GM12878 (cell line): ENCODE data around the gene MYL11. TPM values are rescaled to one million over a fixed set of nuclear protein-coding genes. Genes with fewer than 3 reads are reported as not detected.

Experiments used
- ATAC-seq: fragments of 200-7000 bp; cut with Tn5 transposase; 3 replicates; pipeline ENCODE4 v1.9.1; 2020; ENCODE audit warnings: mild to moderate bottlenecking, moderate library complexity
- BruUV-seq: library from RNA; stranded (reverse); fragments of 400-500 nt; replicated peaks from 2 replicates; lab custom pipeline; 2021; lab: Mats Ljungman, UMichigan
- CTCF ChIA-PET: fragments of 300-600 bp; sonication (Branson Sonifier 250); formaldehyde crosslinking; extraction: SDS; loops from one replicate; lab custom pipeline; 2021; ENCODE audit warnings: inconsistent platforms; lab: Yijun Ruan, JAX
- POLR2A ChIA-PET: fragments of 350-600 bp; formaldehyde crosslinking; extraction: SDS; loops from one replicate; lab custom pipeline; 2021; ENCODE audit warnings: inconsistent platforms; lab: Charles Lee
- RAD21 ChIA-PET: fragments of 300-600 bp; sonication (Branson Sonifier 250); formaldehyde crosslinking; loops from one replicate; lab custom pipeline; 2023; ENCODE audit warnings: antibody characterized with exemption; ENCODE audit not compliant: unreplicated experiment; lab: Charles Lee
- SMC1A ChIA-PET: fragments of 300-600 bp; sonication (Branson Sonifier 250); formaldehyde crosslinking; loops from one replicate; lab custom pipeline; 2023; ENCODE audit not compliant: unreplicated experiment, uncharacterized antibody; lab: Charles Lee
- DNase-seq: peaks from one replicate; pipeline ENCODE4 v3.0.0-alpha.2; 2011; ENCODE audit warnings: low read depth, low spot score
- FAIRE-seq: peaks from 3 replicates; lab custom pipeline; 2011; peaks lifted over from hg19 to GRCh38; lab: Jason Lieb, UNC
- H2AFZ ChIP-seq: 2 replicates; pipeline ENCODE4 v1.6.0; 2011; ENCODE audit warnings: low read depth, low read length, control low read depth; ENCODE audit not compliant: control insufficient read depth
- H3K27ac ChIP-seq: 2 replicates; pipeline ENCODE4 v1.5.1; 2011; ENCODE audit warnings: control low read depth; ENCODE audit not compliant: control insufficient read depth, insufficient read depth
- H3K27me3 ChIP-seq, 2 experiments: replicated peaks in 1 of 2; 2 replicates each; pipeline versions ENCODE4 v1.6.0 to v1.6.1; 2011; ENCODE audit warnings: low read length in 1 of 2; ENCODE audit not compliant: control insufficient read depth in 2 of 2, insufficient read depth in 2 of 2
- H3K36me3 ChIP-seq, 2 experiments: 2 replicates each; pipeline ENCODE4 v1.5.1; 2011; ENCODE audit warnings: low read length in 1 of 2; ENCODE audit not compliant: control insufficient read depth in 2 of 2, insufficient read depth in 2 of 2
- H3K4me1 ChIP-seq: 2 replicates; pipeline ENCODE4 v1.6.1; 2011; ENCODE audit warnings: mild to moderate bottlenecking, low read length, moderate library complexity, mixed read lengths; ENCODE audit not compliant: control insufficient read depth, insufficient read depth
- H3K4me2 ChIP-seq: 2 replicates; pipeline ENCODE4 v1.6.0; 2011; ENCODE audit warnings: control low read depth; ENCODE audit not compliant: control insufficient read depth, insufficient read depth
- H3K4me3 ChIP-seq: fragments of 200-600 bp; sonication (generic); 2 replicates; pipeline ENCODE4 v1.5.1; 2016
- H3K79me2 ChIP-seq: 2 replicates; pipeline ENCODE4 v1.6.0; 2011; ENCODE audit warnings: low read length; ENCODE audit not compliant: control insufficient read depth, insufficient read depth
- H3K9ac ChIP-seq: 2 replicates; pipeline ENCODE4 v1.8.0; 2011; ENCODE audit warnings: low read length, control low read depth, mixed read lengths; ENCODE audit not compliant: control insufficient read depth, insufficient read depth
- H3K9me3 ChIP-seq: replicated peaks from 3 replicates; pipeline ENCODE4 v1.5.1; 2011; ENCODE audit warnings: mild to moderate bottlenecking, low read length; ENCODE audit not compliant: control insufficient read depth, insufficient read depth
- H4K20me1 ChIP-seq: 2 replicates; pipeline ENCODE4 v1.6.0; 2011; ENCODE audit not compliant: control insufficient read depth, insufficient read depth
- BHLHE40 ChIP-seq, 2 experiments: fragments of 450-650 bp in 1 of 2; IDR thresholded peaks; 2 replicates each; pipeline ENCODE4 v1.6.1; 2011 to 2017; ENCODE audit warnings: low read depth in 2 of 2, borderline replicate concordance in 1 of 2, improper control_type of control experiment in 1 of 2, low read length in 1 of 2, mild to moderate bottlenecking in 1 of 2
- CHD1 ChIP-seq: IDR thresholded peaks from 2 replicates; pipeline ENCODE4 v1.6.1; 2012; ENCODE audit warnings: low read depth, low read length, improper control_type of control experiment
- CREB1 ChIP-seq: IDR thresholded peaks from 2 replicates; pipeline ENCODE4 v1.6.1; 2012; ENCODE audit warnings: low read depth, mild to moderate bottlenecking, inconsistent platforms
- EED ChIP-seq: sonication (generic); IDR thresholded peaks from 2 replicates; pipeline ENCODE4 v1.6.1; 2016; ENCODE audit warnings: antibody characterized with exemption, low read depth
- HCFC1 ChIP-seq: fragments of 150-350 bp; IDR thresholded peaks from 2 replicates; pipeline ENCODE4 v1.6.1; 2014; ENCODE audit warnings: low read length
- JUND ChIP-seq: IDR thresholded peaks from 2 replicates; pipeline ENCODE4 v1.6.1; 2012; ENCODE audit warnings: low read depth, mild to moderate bottlenecking, low read length, improper control_type of control experiment, moderate library complexity
- MTA3 ChIP-seq: IDR thresholded peaks from 2 replicates; pipeline ENCODE4 v1.6.1; 2012; ENCODE audit warnings: low read length, inconsistent platforms, borderline replicate concordance
- MXI1 ChIP-seq: fragments of 150-350 bp; IDR thresholded peaks from 2 replicates; pipeline ENCODE4 v1.6.1; 2011; ENCODE audit warnings: low read depth, mild to moderate bottlenecking, inconsistent platforms, low read length, improper control_type of control experiment
- NFXL1 ChIP-seq: fragments of 450-650 bp; IDR thresholded peaks from 2 replicates; pipeline ENCODE4 v1.6.1; 2017; ENCODE audit warnings: antibody characterized with exemption, mild to moderate bottlenecking, borderline replicate concordance
- NR2C1 ChIP-seq: fragments of 450-650 bp; IDR thresholded peaks from 2 replicates; pipeline ENCODE4 v1.6.1; 2017; ENCODE audit warnings: antibody characterized with exemption, mild to moderate bottlenecking, moderate library complexity
- POLR2AphosphoS2 ChIP-seq: IDR thresholded peaks from 2 replicates; pipeline ENCODE4 v1.6.1; 2011; ENCODE audit warnings: low read depth, mild to moderate bottlenecking, low read length, improper control_type of control experiment, moderate library complexity
- SP1 ChIP-seq: IDR thresholded peaks from one replicate; pipeline ENCODE4 v1.6.1; 2011; ENCODE audit warnings: low read depth, low read length
- SPI1 ChIP-seq: IDR thresholded peaks from 2 replicates; pipeline ENCODE4 v1.6.1; 2011; ENCODE audit warnings: low read depth, mild to moderate bottlenecking, low read length, moderate library complexity, borderline replicate concordance; ENCODE audit not compliant: insufficient read depth
- TCF3 ChIP-seq: IDR thresholded peaks from 2 replicates; pipeline ENCODE4 v1.6.1; 2012; ENCODE audit warnings: low read depth, mild to moderate bottlenecking, low read length, borderline replicate concordance; ENCODE audit not compliant: insufficient read depth
- WGBS: methylation state at CpG from one replicate; pipeline ENCODE4 v1.1.6; 2016; ENCODE audit warnings: low lambda C conversion rate; ENCODE audit not compliant: insufficient replicate concordance, insufficient coverage; ENCODE audit errors: missing lambda C conversion rate; 5-methylcytosine and 5-hydroxymethylcytosine counted together
- in situ Hi-C: fragments of 300-500 bp; cut with MboI; formaldehyde crosslinking; loops from 9 replicates; pipeline ENCODE4 v1.14.3; 2018; ENCODE audit warnings: mixed read lengths
- intact Hi-C: fragments of 100-400 bp; cut with micrococcal nuclease; formaldehyde crosslinking; loops from one replicate; pipeline ENCODE4 v1.14.2; 2022; ENCODE audit not compliant: unreplicated experiment
- polyA plus RNA-seq, 11 experiments: library from polyadenylated mRNA; depleted of rRNA in 4 of 11; unstranded in 6 of 11; stranded (reverse) in 5 of 11; fragments of >200 nt; fragmentation: Nextera tagmentation in 4 of 11; fragmentation: Illumina TruSeq in 1 of 11; extraction: Ambion mirVana in 4 of 11; extraction: Trizol in 1 of 11; gene quantifications; 1 replicate in 1 of 11; 2 replicates in 10 of 11; pipeline versions ENCODE4 v1.2.1 to v1.2.3, GENCODE V29; 2011 to 2016; ENCODE audit warnings: inconsistent platforms in 2 of 11, missing spikeins in 2 of 11, low read depth in 1 of 11
- total RNA-seq, 4 experiments: library from RNA; depleted of rRNA in 3 of 4; stranded (reverse); fragments of >200 nt in 3 of 4; fragmentation: Illumina TruSeq in 1 of 4; extraction: Trizol in 1 of 4; gene quantifications; 2 replicates each; pipeline versions ENCODE4 v1.2.1 to v1.2.3, GENCODE V29; 2013 to 2021
- TF ChIP-seq, protein P1 (sequence below): IDR thresholded peaks from 2 replicates; pipeline ENCODE4 v1.6.1; 2011; ENCODE audit warnings: low read depth, mild to moderate bottlenecking, low read length, moderate library complexity, borderline replicate concordance; ENCODE audit errors: extremely low read depth
- TF ChIP-seq, protein P2 (sequence below): IDR thresholded peaks from 2 replicates; pipeline ENCODE4 v1.6.1; 2011; ENCODE audit warnings: mild to moderate bottlenecking, low read depth, low read length, moderate library complexity; ENCODE audit not compliant: insufficient replicate concordance
- TF ChIP-seq, protein P3 (sequence below): fragments of 450-650 bp; IDR thresholded peaks from 2 replicates; pipeline ENCODE4 v1.6.1; 2017; ENCODE audit warnings: borderline replicate concordance

MYL11 gene
- total and polyA plus RNA-seq, 10 of the 15 experiments (the other 5 are each of a cell fraction or from before 2014, with no cell fraction given): 0.19 to 1.2 (median 0.61) TPM; not detected in 5

DNA sequence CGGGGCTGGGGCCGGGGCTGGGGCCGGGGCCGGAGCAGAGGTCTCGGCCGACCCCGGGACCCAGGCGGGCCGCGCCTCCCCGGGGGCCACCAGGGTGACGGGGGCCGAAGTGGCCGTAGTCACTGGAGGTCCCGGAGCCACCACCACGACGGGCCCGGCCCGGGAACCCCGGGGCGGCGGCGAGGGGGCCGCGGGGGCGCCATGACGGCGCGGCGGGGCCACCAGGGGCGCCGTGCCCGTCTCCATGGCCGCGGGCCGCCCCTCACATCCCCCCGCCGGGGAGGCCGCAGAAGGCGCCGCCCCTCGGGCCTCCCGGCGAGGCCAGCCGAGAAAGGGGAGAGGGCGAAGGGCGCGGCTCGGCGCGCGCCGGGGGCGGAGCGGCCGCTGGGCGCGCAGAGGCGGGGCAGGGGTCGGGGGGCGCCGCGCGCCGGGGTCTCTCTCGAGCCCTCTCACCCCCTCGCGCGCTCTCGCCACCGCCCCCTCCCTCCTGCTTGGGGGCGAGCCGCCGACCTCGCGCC lies 4.6 kb upstream of the MYL11 start (continued):
- TF ChIP-seq EED: no peak

DNA sequence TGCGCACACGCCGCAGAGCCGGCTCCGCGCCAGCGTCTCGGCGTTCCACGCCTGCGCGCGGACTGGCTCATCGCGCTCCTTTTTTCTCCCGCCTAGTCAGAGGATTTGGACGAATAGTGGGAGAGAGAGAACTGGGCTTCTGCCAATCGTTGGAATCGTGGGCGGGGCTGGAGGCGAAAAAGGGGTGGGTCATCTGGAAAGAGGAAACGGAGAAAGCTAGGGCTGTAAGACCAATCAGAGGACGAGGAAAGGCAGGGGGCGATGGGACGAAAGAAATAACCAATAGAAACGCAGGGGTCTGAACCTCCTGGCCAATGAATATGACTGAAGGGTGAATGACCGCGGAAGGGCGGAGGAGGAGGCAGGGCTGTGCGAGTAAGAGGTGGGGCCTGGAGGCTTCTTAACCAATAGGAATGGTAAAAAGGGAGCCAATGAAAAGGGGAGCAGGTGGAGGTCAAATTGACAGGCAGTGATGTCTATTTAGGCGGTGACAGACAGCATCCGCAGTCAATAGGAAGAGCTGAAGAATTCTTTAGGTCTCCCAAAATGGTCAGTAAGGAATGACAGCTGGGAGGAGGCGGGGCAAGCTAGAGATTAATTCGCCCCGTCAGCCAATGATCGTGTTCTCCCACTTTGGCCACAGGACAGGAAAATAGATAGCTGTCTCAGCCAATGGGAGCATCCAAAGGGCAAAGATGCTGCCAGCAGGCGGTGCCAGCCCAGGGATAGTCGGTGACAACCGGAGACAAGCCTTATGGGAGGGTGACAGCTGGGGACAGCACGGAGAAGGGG lies 4.0 kb upstream of the MYL11 start, which contains the start of gene TBC1D10B:
TBC1D10B (minus strand) TSS at position 39 of the 792 bp plus-strand sequence. CDS start 311 bp downstream, outside the sequence.
- Histone ChIP-seq H2AFZ (peak within 1 kb of the TSS; percentile 68), H3K4me1 (peaks cover 16% of the 10 kb centered on the region), H3K9ac (peak within 1 kb of the TSS; percentile 86), H3K4me3 (peak within 1 kb of the TSS; percentile 97), H3K79me2 (peaks cover 33% of the 10 kb centered on the region), H3K27ac (peak within 1 kb of the TSS; percentile 77), H4K20me1 (peaks cover 12% of the 10 kb centered on the region), H3K27me3 (no peaks in the 10 kb centered on the region), H3K9me3 (no peaks in the 10 kb centered on the region), H3K36me3 (no peaks in the 10 kb centered on the region), H3K4me2 (peak within 1 kb of the TSS; percentile 98)
- intact Hi-C loops (loop anchor here (2.0 kb wide), 1 partner anchor 16 kb away; the partner anchor contains the start of gene CD2BP2), in situ Hi-C loops (no loop called here)
- ChIA-PET POLR2A (interaction anchor here (0.5 to 2.5 kb wide), 25 partner anchors 11 to 925 kb away, joined by 3 to 37 read pairs (median 5); partner anchors contain the start of genes ALDOA, CD2BP2, CORO1A and DCTPP1), SMC1A (interaction anchor here (0.5 to 2.2 kb wide), 19 partner anchors 9 to 279 kb away, joined by 3 to 16 read pairs (median 5); partner anchors contain the start of genes CD2BP2, SEPTIN1, TBX6 and ZNF48), CTCF (interaction anchor here (0.7 to 9.0 kb wide), 20 partner anchors 12 to 288 kb away, joined by 3 to 70 read pairs (median 5); partner anchors contain the start of genes CD2BP2, DCTPP1, SEPTIN1 and ZNF48), RAD21 (interaction anchor here (0.6 to 3.8 kb wide), 27 partner anchors 9 to 279 kb away, joined by 3 to 33 read pairs (median 5); partner anchors contain the start of genes CD2BP2, DCTPP1, SEPTIN1 and TBX6)
- FAIRE-seq: peak; percentile 100
- BruUV-seq: no TSS peak
- ATAC-seq: peak; percentile 91
- under 1% methylated on average over 36 of the region's 40 CpGs for WGBS
- peak; percentile 100 for DNase-seq
- no peak for TF ChIP-seq JUND
- TF ChIP-seq CREB1: peak; percentile 83
- TF ChIP-seq, protein P1, sequence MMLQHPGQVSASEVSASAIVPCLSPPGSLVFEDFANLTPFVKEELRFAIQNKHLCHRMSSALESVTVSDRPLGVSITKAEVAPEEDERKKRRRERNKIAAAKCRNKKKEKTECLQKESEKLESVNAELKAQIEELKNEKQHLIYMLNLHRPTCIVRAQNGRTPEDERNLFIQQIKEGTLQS: no peak
- no peak for TF ChIP-seq POLR2AphosphoS2
- 0 out of 2 replicates have a peak, but pooled peaks have one; percentile 17 for TF ChIP-seq NR2C1
- TF ChIP-seq MTA3: no peak
- peak; percentile 44 for TF ChIP-seq MXI1
- TF ChIP-seq CHD1: no peak
- 0 out of 2 replicates have a peak, but pooled peaks have one; percentile 12 for TF ChIP-seq HCFC1
- TF ChIP-seq, protein P2, sequence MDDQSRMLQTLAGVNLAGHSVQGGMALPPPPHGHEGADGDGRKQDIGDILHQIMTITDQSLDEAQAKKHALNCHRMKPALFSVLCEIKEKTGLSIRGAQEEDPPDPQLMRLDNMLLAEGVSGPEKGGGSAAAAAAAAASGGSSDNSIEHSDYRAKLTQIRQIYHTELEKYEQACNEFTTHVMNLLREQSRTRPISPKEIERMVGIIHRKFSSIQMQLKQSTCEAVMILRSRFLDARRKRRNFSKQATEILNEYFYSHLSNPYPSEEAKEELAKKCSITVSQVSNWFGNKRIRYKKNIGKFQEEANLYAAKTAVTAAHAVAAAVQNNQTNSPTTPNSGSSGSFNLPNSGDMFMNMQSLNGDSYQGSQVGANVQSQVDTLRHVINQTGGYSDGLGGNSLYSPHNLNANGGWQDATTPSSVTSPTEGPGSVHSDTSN: peak; percentile 94
- TF ChIP-seq, protein P3, sequence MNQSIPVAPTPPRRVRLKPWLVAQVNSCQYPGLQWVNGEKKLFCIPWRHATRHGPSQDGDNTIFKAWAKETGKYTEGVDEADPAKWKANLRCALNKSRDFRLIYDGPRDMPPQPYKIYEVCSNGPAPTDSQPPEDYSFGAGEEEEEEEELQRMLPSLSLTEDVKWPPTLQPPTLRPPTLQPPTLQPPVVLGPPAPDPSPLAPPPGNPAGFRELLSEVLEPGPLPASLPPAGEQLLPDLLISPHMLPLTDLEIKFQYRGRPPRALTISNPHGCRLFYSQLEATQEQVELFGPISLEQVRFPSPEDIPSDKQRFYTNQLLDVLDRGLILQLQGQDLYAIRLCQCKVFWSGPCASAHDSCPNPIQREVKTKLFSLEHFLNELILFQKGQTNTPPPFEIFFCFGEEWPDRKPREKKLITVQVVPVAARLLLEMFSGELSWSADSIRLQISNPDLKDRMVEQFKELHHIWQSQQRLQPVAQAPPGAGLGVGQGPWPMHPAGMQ: no peak
- TF ChIP-seq NFXL1: no peak
- peak; percentile 96 for TF ChIP-seq SP1
- TF ChIP-seq EED: no peak
- peak; percentile 85; the same call in 1 of the 2 replicates for TF ChIP-seq TCF3
- TF ChIP-seq SPI1: peak; percentile 81; the same call in 1 of the 2 replicates
- peak in 1 of 2 experiments; percentile 67; a peak in 1 of 4 replicates for TF ChIP-seq BHLHE40 (IDR thresholded peaks at IDR 0.05; ENCODE audit: borderline replicate concordance in 1 of 2, low read depth in 2 of 2, low read length in 1 of 2)
